AML-193 (cell line): ENCODE results near the gene CTLA4.

Experiments
- DNase-seq, 2 experiments: peaks; one replicate each; lab custom pipeline; 2025; lab: John Stamatoyannopoulos, UW

The CTLA4 gene

GRCh38 chr2:203867561-203868200 lies at the start of gene CTLA4:
CTLA4 (plus strand) TSS chr2:203867771; CDS start chr2:203867943, 172 bp downstream.
- DNase-seq = no peak

GRCh38 chr2:203818656-203819055 lies 48.9 kb upstream of the CTLA4 start:
- no peak for DNase-seq

DNA sequence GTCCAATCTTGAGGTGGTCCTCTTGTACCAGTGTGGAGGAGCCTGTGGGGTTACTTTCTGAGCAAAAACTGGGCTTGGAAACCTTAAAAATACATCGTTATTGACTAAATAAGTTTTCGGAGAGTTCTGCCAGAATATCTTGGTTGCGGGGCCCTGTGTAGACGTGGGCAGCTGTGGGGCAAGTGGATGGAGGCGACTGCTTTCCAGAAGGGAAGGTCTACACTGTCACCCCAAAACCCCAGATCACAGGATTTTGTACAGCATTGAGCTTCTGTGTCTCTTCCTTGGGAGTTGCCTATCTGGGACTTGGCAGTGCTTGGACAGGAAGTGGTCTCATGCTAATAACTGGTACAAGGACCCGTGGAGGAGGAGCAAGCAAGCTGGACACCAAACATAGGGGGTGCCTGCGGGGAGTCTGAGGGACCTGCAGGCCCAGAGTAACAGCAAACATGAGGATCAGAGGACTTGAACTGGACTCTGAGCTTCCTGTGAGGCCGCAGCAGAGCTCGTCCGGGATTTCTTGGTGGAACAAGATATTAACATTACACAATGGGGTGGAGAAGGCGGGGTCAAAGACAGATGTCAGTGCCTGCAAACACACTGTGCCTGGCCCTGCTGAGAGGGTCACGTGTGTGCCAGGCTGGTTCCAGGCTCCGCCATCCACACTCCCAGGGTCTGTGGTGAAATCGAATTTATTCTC lies 48.0 kb upstream of the CTLA4 start:
- DNase-seq = no peak

DNA sequence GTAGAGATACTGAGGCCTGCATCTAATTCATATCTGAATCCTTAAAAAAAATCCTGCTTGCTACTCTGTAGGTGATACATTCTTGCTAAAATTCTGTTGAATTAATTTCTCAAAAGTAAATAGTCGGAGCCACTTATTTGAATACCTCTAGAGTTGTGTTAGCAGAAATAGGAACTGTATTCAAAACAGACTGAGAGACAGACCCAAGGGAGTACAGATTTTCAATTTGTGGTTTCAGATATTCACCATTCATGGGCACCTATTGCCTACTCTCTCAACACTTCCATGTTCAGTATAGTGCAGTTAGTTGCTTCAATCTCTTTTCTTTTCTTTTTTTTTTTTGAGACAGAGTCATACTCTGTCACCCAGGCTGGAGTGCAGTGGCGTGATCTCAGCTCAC lies 46.6 kb upstream of the CTLA4 start:
- DNase-seq = no peak

DNA sequence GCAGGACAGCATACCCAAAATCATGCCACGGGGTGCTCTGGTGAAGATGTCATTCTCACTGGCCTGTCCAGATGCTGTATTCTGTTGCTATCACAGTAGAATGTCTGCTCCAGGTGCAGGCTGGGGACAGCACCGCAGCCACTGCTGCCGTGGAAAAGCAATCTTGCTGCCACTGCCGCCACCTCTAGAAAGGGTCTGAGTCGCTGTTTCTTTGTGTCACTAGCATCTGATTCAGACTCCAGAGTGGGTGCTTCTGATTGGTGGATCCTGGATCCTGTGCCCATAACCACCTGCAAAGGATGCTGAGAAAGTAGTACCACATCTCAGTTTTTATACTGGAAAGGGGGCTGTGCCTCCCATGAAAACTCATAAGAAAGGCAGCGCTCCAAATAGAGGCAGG lies 45.3 kb upstream of the CTLA4 start:
- no peak for DNase-seq

GRCh38 chr2:203823173-203823572 lies 44.4 kb upstream of the CTLA4 start:
- no peak for DNase-seq

DNA sequence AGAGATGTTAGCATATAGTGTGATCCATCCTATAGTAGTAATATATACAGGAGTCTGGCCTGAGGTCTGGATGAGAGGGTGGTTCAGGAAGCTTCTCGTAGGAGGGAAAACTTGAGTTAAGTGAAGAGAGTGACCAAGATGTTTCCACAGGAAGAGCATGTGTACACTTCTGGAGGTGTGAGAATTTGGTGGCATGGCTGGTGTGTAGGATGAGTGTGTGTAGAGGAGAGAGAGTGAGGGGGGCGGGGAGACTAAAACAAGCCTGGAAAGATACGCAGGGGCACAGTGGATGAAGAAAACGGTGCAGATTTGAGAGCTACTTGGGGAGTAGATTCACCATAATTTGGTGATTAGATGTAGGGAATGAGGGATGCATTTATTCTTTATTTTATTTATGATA lies 43.5 kb upstream of the CTLA4 start:
- no peak for DNase-seq

- no peak for DNase-seq
Observed at GRCh38 chr2:203824603-203825002, 43.0 kb upstream of the CTLA4 start.

GRCh38 chr2:203826704-203827103 lies 40.9 kb upstream of the CTLA4 start:
- no peak for DNase-seq

DNA sequence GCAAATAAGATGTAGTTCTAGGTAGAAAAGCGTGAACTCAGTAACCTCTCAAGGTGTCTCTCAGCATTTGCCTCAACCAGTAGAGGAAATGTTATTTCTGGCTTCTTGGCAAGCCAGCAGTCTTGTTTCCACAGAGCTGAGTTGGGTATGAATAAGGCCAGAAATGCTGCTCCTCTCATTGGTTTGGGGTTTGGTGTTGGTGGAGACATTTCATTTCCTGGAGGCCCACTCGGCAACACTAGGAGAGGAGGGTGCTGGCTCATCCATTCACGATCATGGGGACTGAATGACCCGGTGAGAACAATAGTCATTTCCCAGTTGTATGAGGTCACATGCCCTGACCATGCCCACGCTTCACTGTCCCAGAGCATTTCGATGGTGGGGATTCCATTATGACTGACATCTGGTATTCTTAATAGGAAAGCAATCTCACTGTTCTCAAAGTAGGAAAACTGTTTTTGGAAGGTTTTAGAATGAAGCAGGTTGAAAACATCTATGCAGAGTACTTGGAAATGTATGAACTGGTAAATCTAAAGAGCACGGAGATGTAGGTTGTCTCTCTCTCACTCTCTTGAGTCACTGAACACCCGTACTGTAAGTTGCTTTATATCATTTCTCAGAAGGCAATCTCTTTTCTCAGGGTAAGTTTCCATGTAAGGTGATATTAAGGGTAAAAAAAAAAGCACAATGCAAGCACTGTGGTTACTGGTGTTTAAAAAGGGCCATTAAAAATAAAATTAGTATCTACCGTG lies 37.1 kb upstream of the CTLA4 start:
- no peak for DNase-seq

DNA sequence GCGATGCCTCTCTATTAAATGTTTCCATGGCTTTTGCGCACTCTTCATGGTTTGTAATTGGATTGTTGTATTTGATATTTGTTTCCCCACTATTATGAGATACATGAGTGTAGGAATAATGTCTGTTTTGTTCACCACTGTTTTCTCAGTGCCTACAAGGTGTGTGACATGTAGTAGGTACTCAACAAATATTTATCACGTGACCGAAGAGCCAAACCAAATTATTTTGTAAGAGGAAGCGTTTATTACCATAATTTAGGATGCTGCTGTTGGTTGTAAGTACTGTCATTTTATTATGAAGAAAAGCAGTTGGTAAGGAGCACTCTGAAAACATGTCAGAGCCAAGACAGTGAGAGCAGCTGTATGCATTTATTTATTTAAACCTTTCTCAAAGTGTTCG lies 32.2 kb upstream of the CTLA4 start:
- DNase-seq = no peak

DNA sequence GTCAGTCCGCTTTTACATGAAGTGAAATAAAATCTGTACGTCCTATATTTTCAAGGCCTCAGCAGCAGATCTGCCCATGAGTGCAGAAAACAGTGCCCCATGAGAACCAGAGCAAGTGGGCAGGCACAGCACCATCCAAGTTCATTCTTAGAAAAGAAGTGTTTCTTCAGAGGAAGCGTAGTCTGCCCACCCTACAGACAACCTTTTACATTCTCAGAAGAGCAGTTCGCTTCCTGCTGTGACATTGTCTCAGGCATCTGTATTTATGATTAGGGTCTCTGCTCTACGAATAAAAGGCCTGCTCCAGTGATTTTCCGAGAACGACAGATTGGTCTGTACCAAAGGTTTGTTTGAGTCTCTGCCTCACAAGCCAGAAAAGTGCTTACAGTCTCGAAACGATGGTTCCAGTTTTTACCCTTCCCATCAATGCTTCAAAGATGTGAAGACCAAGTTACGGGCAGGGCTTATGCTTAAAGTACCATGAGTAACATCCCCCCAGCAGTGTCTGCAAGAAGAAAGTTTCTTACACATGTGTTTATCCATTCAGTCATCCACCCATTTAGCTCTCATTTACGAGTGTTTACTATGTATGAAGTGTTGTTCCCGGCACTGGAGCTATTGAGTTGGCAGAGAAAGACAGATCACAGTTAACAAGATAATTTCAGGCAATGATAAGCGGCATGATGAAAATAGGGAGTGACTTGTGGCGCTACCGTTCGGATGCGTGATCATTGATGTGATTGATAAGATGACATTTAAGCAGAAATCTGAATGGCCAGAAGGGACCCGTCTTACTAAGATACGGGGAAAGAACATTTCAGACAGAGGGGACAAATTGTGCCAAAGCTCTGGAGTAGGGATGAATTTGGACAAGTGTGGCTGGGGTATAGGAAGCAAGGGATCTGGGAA lies 31.4 kb upstream of the CTLA4 start:
- no peak for DNase-seq

DNA sequence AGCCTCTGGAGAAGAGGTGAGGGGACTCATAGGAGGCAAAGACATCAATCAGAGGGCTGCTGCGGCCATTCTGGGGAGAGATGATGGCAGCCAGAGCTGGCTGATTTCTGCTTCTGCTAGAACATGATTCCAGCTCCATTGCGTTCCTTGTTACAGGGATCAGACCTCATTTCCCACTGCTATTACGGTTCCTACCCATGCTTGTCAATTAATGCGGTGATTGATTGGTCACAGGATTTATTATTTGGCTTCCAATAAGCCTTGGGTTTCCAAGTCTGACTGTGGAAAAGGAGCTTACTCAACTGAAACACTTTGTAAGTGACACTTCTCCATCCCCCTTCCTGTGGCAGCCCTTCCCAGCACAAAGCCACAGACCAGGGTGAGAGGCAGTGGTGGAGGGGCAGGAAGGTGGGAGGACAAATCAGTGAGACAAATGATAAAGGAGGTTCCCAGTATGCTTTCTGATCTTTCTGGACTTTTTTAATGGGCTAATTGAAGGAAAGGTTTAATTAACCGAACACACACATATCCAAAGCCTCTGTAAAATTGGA lies 26.8 kb upstream of the CTLA4 start:
- no peak for DNase-seq

DNA sequence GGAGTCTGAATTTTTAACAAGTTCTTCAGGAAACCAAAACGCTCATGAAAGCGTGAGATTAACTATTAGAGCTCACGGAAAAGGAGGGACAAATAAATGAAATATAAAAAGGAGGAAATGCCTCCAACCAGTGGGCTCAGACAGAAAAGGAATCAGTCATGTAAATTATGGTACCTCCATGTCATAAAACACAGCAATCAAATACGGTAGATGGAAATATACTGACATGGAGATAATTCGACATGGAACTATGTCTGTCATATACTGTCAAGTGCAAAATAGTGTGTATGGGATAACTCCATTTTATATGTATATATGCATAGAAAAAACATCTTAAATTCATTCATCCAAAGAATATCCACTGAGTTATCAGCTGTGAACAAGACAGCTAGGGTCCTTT lies 25.9 kb upstream of the CTLA4 start:
- DNase-seq = no peak

- DNase-seq = no peak
Observed at GRCh38 chr2:203842373-203842772, 25.2 kb upstream of the CTLA4 start.

DNA sequence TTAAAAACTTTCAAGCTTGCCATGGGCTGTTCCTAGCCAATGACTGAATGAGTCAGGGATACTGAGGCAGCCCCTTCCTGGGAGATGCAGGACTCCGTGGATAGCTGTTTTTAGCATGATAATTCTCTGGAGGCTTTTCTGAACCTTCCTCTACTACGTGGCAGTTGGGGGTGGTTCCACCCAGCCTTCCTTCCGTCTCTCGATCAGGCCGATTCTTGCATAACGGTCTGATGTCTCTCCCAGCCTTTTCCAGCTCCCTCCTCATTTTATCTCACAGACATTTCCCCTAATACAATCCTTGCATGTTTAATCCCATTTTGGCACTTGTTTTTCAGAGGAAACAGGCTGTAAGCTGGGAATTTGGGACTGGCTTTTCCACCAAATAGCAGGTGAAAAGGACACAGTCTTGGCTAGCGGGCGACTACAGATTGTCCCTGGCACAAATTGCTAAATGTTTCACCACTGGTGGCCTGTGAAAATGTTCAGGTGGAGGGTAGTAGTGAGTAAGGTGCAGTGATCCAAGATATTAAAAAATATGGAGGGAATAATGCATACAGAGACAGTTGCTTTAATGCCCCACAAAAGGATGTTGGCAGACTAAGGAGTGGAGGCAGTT lies 21.0 kb upstream of the CTLA4 start:
- no peak for DNase-seq

DNA sequence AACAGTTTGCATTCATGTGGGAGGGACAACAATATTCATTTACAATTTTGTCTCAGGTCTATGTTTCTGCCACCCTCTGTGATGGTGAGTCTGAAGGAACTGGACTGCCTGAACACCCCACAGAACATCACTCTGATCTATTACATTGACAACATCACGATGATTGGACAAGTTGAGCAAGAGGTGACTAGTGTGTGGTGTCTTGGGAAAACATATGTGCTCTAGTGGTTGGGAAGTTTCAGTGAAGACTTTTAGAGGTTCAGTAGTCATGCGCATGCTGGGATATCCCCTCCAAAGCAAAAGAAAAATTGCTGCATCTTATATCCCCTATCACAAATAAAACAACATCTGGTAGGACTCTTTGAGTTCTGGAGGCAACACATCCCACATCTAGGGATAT lies 18.6 kb upstream of the CTLA4 start:
- DNase-seq = no peak

DNA sequence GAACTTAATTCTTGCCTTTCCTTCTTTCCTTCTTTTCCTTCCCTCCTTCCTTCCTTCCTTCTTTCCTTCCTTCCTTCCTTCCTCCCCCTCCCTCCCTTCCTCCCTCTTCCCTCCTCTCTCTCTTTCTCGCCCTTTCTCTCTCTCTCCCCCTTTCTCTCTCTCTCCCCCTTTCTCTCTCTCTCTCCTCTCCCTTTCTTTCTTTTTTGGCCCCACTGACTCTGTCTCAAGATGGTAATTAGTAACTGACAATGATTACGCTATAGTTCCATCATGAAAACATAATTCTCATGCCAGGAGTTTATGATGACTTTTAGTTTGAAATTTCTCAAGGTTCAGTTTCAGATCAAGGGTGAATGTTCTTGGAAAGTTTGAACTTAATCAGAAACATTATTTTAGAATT lies 14.8 kb upstream of the CTLA4 start:
- no peak for DNase-seq

DNA sequence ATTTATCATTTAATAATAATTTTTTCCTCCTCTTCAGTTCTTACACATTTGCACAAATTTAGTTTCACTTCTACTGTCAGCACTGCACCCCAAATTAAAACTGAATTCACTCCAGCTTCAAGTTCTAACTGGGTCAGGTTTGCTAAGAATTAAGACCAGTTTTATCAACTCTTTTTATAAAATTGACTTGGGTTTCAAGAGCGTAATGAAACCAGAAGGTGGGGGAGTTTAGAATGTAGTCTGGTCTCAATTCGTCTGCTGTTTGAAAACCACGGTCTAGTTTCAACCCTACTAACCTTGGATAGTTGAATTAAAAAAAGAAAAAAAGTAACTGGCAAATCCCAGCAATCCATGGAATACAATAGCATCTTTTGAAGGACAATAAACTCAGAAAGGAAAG lies 14.3 kb upstream of the CTLA4 start:
- no peak for DNase-seq

DNA sequence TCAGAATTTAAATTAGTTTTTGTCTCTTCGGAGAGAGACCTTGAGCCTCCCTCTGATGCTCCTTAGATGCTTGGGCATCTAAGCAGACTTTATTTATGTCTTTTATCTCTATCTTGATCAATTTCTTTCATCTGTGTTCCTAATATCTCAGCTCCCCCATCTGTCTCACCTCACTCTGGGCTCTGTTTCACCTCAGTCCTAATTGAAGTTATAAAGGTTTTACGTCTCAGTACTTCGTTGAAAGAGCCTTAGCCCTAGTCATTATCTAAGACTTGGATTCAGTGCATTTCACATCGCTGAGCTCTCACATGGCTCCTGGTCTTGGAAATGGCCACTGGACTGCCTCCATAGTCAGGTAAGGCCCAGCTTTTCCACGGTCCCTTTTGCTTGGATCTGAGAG lies 13.8 kb upstream of the CTLA4 start:
- DNase-seq = no peak

DNA sequence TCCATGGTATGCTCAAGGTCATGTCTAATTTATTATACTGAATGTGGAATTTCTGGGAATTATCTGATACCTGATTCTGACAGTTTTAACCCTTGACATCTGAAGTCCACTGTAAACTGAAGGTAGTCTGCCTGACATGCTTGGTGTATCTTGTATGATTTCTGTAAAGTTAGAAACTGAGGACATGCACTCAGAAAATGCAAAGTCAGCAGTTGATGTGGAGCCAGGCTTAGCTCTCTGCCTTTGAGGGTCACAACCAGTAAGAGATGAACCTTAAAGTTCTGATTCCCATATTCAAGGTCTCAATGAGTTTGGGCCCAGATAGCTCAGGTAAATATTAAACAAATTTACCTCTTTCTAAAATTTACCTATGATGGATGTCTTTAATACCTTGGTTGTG lies 12.3 kb upstream of the CTLA4 start:
- DNase-seq = no peak

DNA sequence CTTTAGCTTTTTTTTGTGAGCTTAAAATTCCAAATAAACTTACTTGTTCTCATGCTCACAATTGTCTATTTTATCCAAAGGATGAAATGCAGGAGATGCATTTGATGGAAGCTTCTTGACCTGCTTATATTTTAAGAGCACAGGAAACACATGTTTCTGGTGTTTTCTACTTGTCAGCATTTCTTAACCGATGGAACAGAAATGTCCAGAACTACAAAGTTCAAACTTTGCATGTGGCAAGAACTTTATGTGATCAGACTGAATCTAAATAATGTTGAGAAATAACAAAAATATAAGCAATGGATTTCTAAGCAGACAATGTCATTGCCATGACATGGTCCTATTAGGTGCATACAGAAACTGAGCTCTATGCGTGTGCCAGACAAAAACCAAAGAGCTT lies 9.9 kb upstream of the CTLA4 start:
- DNase-seq = no peak
